KMS-11 (cell line): ENCODE data around the gene SETBP1.

Source experiments
- H2AFZ ChIP-seq: fragments of 200-600 bp; sonication (generic); 2 replicates; pipeline ENCODE4 v1.6.1; 2016; ENCODE audit warnings: antibody characterized with exemption, mixed run types, low read depth
- H3K27ac ChIP-seq: fragments of 200-600 bp; sonication (generic); 2 replicates; pipeline ENCODE4 v1.6.1; 2016; ENCODE audit warnings: mild to moderate bottlenecking, mixed run types
- H3K27me3 ChIP-seq: fragments of 200-600 bp; sonication (generic); 2 replicates; pipeline ENCODE4 v1.6.1; 2017; ENCODE audit warnings: mild to moderate bottlenecking, low read depth, mixed run types, moderate library complexity; ENCODE audit not compliant: insufficient read depth
- H3K36me3 ChIP-seq: fragments of 200-600 bp; sonication (generic); 2 replicates; pipeline ENCODE4 v1.6.1; 2017; ENCODE audit warnings: mild to moderate bottlenecking, mixed run types; ENCODE audit not compliant: insufficient read depth
- H3K4me1 ChIP-seq: fragments of 200-600 bp; sonication (generic); 2 replicates; pipeline ENCODE4 v1.6.1; 2016; ENCODE audit warnings: mild to moderate bottlenecking, low read depth, mixed run types; ENCODE audit not compliant: poor library complexity, severe bottlenecking
- H3K4me2 ChIP-seq: fragments of 200-600 bp; sonication (generic); 2 replicates; pipeline ENCODE4 v1.7.0; 2016; ENCODE audit warnings: mild to moderate bottlenecking, mixed run types
- H3K4me3 ChIP-seq: fragments of 200-600 bp; sonication (generic); IDR thresholded peaks from 2 replicates; pipeline ENCODE4 v1.6.1; 2017; ENCODE audit warnings: low read depth, low read length, mixed read lengths; ENCODE audit not compliant: insufficient read depth
- H3K79me2 ChIP-seq: fragments of 200-600 bp; sonication (generic); 2 replicates; pipeline ENCODE4 v1.6.1; 2016; ENCODE audit warnings: low read depth, mixed run types; ENCODE audit not compliant: insufficient read depth
- H3K9ac ChIP-seq: fragments of 200-600 bp; sonication (generic); 2 replicates; pipeline ENCODE4 v1.6.1; 2016; ENCODE audit warnings: mild to moderate bottlenecking, mixed run types
- H4K20me1 ChIP-seq: fragments of 200-600 bp; sonication (generic); 2 replicates; pipeline ENCODE4 v1.6.1; 2016; ENCODE audit warnings: mild to moderate bottlenecking, mixed run types; ENCODE audit not compliant: insufficient read depth
- TF ChIP-seq, protein P1 (sequence below): fragments of 200-600 bp; sonication (generic); conservative IDR thresholded peaks from 2 replicates; pipeline ENCODE4 v1.6.1; 2017; ENCODE audit warnings: low read depth, mild to moderate bottlenecking, antibody characterized with exemption, low read length, moderate library complexity, mixed read lengths

SETBP1 gene

DNA sequence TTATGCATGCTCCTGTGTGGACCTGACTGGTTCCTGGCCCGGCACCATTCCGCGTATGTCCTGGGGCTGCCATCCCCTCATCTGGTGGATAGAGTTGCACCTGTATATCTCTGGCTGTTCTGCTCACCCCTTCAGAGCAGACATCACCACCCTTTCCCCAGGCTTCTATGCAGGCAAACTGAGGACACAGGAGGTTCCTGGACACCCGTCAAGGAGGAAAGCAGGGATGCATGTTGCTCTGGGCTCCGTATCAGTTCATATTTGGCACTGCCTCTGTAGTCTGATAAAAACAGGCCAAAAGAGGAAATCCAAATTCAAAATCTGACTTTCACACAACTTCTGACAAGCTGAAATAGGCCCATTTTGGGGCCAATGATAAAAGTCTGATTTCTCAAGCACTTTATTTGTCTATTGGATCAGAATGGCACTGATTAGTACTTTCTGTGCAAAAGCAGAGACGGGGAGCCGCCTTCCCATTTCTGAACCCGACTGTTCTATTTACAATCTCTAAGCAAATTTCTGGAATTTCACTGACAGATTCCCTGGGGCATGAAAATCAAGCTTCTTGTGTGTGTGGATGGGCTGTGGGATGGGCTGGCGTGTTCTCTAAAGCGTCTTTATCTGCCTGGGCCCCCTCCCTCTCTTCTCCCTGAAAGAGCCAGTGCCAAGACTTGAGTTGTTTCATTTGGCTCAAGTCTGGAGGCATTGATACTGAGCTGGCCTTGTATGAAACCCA is 96.9 kb downstream of the SETBP1 start:
- H3K4me2 ChIP-seq = no peak overlapping the region; the same call in 1 of the 2 replicates
- no peaks in the 10 kb centered on the region for H3K36me3 ChIP-seq
- H3K27me3 ChIP-seq = no peaks in the 10 kb centered on the region
- peaks cover 26% of the 10 kb centered on the region for H3K79me2 ChIP-seq
- TF ChIP-seq, protein P1, sequence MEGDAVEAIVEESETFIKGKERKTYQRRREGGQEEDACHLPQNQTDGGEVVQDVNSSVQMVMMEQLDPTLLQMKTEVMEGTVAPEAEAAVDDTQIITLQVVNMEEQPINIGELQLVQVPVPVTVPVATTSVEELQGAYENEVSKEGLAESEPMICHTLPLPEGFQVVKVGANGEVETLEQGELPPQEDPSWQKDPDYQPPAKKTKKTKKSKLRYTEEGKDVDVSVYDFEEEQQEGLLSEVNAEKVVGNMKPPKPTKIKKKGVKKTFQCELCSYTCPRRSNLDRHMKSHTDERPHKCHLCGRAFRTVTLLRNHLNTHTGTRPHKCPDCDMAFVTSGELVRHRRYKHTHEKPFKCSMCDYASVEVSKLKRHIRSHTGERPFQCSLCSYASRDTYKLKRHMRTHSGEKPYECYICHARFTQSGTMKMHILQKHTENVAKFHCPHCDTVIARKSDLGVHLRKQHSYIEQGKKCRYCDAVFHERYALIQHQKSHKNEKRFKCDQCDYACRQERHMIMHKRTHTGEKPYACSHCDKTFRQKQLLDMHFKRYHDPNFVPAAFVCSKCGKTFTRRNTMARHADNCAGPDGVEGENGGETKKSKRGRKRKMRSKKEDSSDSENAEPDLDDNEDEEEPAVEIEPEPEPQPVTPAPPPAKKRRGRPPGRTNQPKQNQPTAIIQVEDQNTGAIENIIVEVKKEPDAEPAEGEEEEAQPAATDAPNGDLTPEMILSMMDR = no peak
- no peak overlapping the region for H3K27ac ChIP-seq
- H3K9ac ChIP-seq = no peak overlapping the region
- H3K4me3 ChIP-seq = no peak overlapping the region
- peaks cover 69% of the 10 kb centered on the region for H3K4me1 ChIP-seq
- no peaks in the 10 kb centered on the region for H4K20me1 ChIP-seq
- H2AFZ ChIP-seq = no peak overlapping the region

- peak overlapping the region; percentile 1; the same call in 1 of the 2 replicates for H3K4me2 ChIP-seq
- H3K36me3 ChIP-seq = no peaks in the 10 kb centered on the region
- TF ChIP-seq, protein P1 = no peak
- no peaks in the 10 kb centered on the region for H3K27me3 ChIP-seq
- H3K4me3 ChIP-seq = no peak overlapping the region
- no peaks in the 10 kb centered on the region for H4K20me1 ChIP-seq
- no peak overlapping the region for H3K27ac ChIP-seq
- no peak overlapping the region for H2AFZ ChIP-seq
- H3K4me1 ChIP-seq = peaks cover 69% of the 10 kb centered on the region
- no peak overlapping the region for H3K9ac ChIP-seq
- H3K79me2 ChIP-seq = peaks cover 26% of the 10 kb centered on the region
Measured at GRCh38 chr18:44778788-44779187, 98.1 kb downstream of the SETBP1 start.

DNA sequence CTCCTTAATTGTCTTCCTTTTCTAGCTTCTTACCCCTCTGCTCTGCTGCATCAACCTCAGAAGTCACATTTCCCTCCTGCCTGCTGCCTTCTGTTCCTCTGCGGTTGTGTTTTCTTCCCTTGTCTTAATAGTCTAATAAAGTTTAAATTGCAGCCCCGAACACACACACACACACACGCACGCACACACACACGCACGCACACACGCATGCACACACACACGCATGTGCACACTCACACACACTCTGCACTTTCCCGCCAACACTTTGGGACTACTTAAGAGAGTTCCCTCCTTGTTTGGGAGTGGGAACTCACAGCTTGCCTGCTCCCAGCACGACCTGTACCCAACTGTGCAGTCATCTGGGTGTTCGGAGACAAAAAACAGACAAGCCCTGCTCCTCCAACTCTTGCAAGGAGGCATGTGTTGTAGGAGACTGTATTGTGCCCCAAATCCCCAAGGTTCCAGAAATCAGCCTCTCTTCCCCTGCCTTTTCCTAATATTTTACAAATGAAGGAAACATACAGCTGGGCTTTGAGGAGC is 99.1 kb downstream of the SETBP1 start:
- H3K4me3 ChIP-seq = no peak overlapping the region
- peaks cover 18% of the 10 kb centered on the region for H3K79me2 ChIP-seq
- H4K20me1 ChIP-seq = no peaks in the 10 kb centered on the region
- TF ChIP-seq, protein P1 = no peak
- no peaks in the 10 kb centered on the region for H3K27me3 ChIP-seq
- H3K4me1 ChIP-seq = peaks cover 69% of the 10 kb centered on the region
- no peak overlapping the region for H3K9ac ChIP-seq
- no peak overlapping the region for H3K27ac ChIP-seq
- H2AFZ ChIP-seq = no peak overlapping the region
- no peak overlapping the region for H3K4me2 ChIP-seq
- no peaks in the 10 kb centered on the region for H3K36me3 ChIP-seq

DNA sequence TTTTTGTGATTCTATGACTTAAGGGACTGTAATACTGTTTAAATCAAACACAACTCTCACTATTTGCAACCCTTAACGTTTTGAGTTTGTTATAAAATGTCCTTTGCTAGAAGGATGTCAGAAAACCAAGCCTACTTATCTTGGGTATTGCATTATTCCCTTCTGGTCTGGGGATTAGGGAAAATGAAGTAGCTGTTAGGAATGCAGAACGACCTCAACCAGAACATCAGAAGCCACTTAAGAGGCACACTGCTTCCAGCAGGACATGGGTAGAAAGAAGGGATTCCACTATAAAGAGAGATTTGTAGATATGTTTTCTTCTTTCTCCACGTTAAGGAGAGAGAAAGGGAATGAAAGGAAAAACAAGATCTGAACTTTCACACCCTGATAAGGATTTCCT is 101.2 kb downstream of the SETBP1 start:
- Histone ChIP-seq H3K27ac (no peak overlapping the region), H3K79me2 (peaks cover 18% of the 10 kb centered on the region), H3K4me3 (no peak overlapping the region), H3K4me1 (peaks cover 78% of the 10 kb centered on the region), H3K4me2 (no peak overlapping the region), H2AFZ (no peak overlapping the region), H3K36me3 (no peaks in the 10 kb centered on the region), H3K27me3 (no peaks in the 10 kb centered on the region), H3K9ac (no peak overlapping the region), H4K20me1 (no peaks in the 10 kb centered on the region)
- TF ChIP-seq, protein P1 = no peak
